A673 (cell line): ENCODE results near the gene ARID3B. TPM values are rescaled to one million over a fixed set of nuclear protein-coding genes. Genes with fewer than 3 reads are reported as not detected.

Experiments used
- BruUV-seq: library from RNA; stranded (reverse); fragments of 400-500 nt; replicated peaks from 2 replicates; lab custom pipeline; 2021; lab: Mats Ljungman, UMichigan
- CTCF ChIA-PET: fragments of 300-600 bp; sonication (Branson Sonifier 250); formaldehyde crosslinking; loops from one replicate; lab custom pipeline; 2022; ENCODE audit warnings: antibody characterized with exemption; lab: Charles Lee
- POLR2A ChIA-PET: fragments of 300-600 bp; sonication (Branson Sonifier 250); formaldehyde crosslinking; loops from one replicate; lab custom pipeline; 2022; ENCODE audit warnings: antibody characterized with exemption; ENCODE audit not compliant: low non-redundant PET; lab: Charles Lee
- DNase-seq: peaks from one replicate; pipeline ENCODE4 v3.0.0-alpha.2; 2015; ENCODE audit warnings: low spot score
- H3K27ac ChIP-seq: fragments of 200-600 bp; sonication (generic); 2 replicates; pipeline ENCODE4 v1.5.1; 2016; ENCODE audit warnings: mixed run types, low read depth, mild to moderate bottlenecking, mixed read lengths, antibody characterized with exemption, low read length; ENCODE audit not compliant: poor library complexity, severe bottlenecking
- H3K27me3 ChIP-seq: fragments of 200-600 bp; sonication (generic); replicated peaks from 2 replicates; pipeline ENCODE4 v1.6.1; 2017; ENCODE audit warnings: mixed run types, low read depth, mild to moderate bottlenecking, mixed read lengths, antibody characterized with exemption, low read length; ENCODE audit not compliant: insufficient read depth, poor library complexity
- H3K36me3 ChIP-seq: fragments of 200-600 bp; sonication (generic); 2 replicates; pipeline ENCODE4 v1.6.1; 2016; ENCODE audit warnings: mixed run types, mild to moderate bottlenecking, mixed read lengths, antibody characterized with exemption, low read length; ENCODE audit not compliant: insufficient read depth, poor library complexity, severe bottlenecking
- H3K4me1 ChIP-seq: fragments of 200-600 bp; sonication (generic); 2 replicates; pipeline ENCODE4 v1.6.1; 2017; ENCODE audit warnings: mixed run types, mild to moderate bottlenecking, mixed read lengths, antibody characterized with exemption, low read length; ENCODE audit not compliant: insufficient read depth, poor library complexity, severe bottlenecking
- H3K4me3 ChIP-seq: fragments of 200-600 bp; sonication (generic); 2 replicates; pipeline ENCODE4 v1.5.1; 2016; ENCODE audit warnings: low read depth, mixed run types, mild to moderate bottlenecking, mixed read lengths, low read length; ENCODE audit not compliant: poor library complexity, severe bottlenecking
- H3K9me3 ChIP-seq: fragments of 200-600 bp; sonication (generic); 2 replicates; pipeline ENCODE4 v1.6.1; 2016; ENCODE audit warnings: mixed run types, low read depth, mild to moderate bottlenecking, mixed read lengths, antibody characterized with exemption, low read length; ENCODE audit not compliant: poor library complexity, severe bottlenecking
- EZH2 ChIP-seq: fragments of 200-600 bp; sonication (generic); IDR thresholded peaks from 2 replicates; pipeline ENCODE4 v1.6.1; 2017; ENCODE audit warnings: borderline replicate concordance, low read depth, mild to moderate bottlenecking, mixed read lengths, antibody characterized with exemption, low read length; ENCODE audit not compliant: poor library complexity, severe bottlenecking
- intact Hi-C: fragments of 100-400 bp; cut with micrococcal nuclease; formaldehyde crosslinking; loops from one replicate; pipeline ENCODE4 v1.10.0; 2022; ENCODE audit not compliant: unreplicated experiment
- total RNA-seq: library from RNA; stranded (reverse); gene quantifications from 2 replicates; pipeline ENCODE4 v1.2.3, GENCODE V29; 2021
- TF ChIP-seq, protein P1 (sequence below): fragments of 300-800, 200-600 bp; sonication (generic); conservative IDR thresholded peaks from 2 replicates; pipeline ENCODE4 v1.5.1; 2017; ENCODE audit warnings: low read depth, mild to moderate bottlenecking, antibody characterized with exemption, low read length, moderate library complexity, mixed read lengths

The ARID3B gene
- total RNA-seq, 1 experiment from 2014 or later = 18.3 TPM

- H3K27me3 ChIP-seq = no peaks in the 10 kb centered on the region
- no peaks in the 10 kb centered on the region for H3K4me1 ChIP-seq
- intact Hi-C loops = no loop called here
- no peaks in the 10 kb centered on the region for H3K9me3 ChIP-seq
- peaks cover 9% of the 10 kb centered on the region for H3K36me3 ChIP-seq
- TF ChIP-seq, protein P1, sequence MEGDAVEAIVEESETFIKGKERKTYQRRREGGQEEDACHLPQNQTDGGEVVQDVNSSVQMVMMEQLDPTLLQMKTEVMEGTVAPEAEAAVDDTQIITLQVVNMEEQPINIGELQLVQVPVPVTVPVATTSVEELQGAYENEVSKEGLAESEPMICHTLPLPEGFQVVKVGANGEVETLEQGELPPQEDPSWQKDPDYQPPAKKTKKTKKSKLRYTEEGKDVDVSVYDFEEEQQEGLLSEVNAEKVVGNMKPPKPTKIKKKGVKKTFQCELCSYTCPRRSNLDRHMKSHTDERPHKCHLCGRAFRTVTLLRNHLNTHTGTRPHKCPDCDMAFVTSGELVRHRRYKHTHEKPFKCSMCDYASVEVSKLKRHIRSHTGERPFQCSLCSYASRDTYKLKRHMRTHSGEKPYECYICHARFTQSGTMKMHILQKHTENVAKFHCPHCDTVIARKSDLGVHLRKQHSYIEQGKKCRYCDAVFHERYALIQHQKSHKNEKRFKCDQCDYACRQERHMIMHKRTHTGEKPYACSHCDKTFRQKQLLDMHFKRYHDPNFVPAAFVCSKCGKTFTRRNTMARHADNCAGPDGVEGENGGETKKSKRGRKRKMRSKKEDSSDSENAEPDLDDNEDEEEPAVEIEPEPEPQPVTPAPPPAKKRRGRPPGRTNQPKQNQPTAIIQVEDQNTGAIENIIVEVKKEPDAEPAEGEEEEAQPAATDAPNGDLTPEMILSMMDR = no peak
- no peak for TF ChIP-seq EZH2
- H3K27ac ChIP-seq = no peak overlapping the region
- ChIA-PET POLR2A (no interaction called here), CTCF (interaction anchor here (0.6 kb wide), 1 partner anchor 66 kb away, joined by 6 read pairs; no protein-coding TSS in a partner anchor)
- BruUV-seq = no TSS peak
- no peak for DNase-seq
- H3K4me3 ChIP-seq = no peak overlapping the region
Measured at GRCh38 chr15:74555192-74555591, 14.2 kb downstream of the ARID3B start.

- intact Hi-C loops = no loop called here
- ChIA-PET CTCF (no interaction called here), POLR2A (no interaction called here)
- no peak for TF ChIP-seq EZH2
- TF ChIP-seq, protein P1 = no peak
- no peak for DNase-seq
- Histone ChIP-seq H3K4me1 (no peaks in the 10 kb centered on the region), H3K9me3 (no peaks in the 10 kb centered on the region), H3K27ac (no peak overlapping the region), H3K4me3 (no peak overlapping the region), H3K36me3 (no peaks in the 10 kb centered on the region), H3K27me3 (no peaks in the 10 kb centered on the region)
- BruUV-seq = no TSS peak
Measured at GRCh38 chr15:74558706-74559105, 17.7 kb downstream of the ARID3B start.

GRCh38 chr15:74563442-74563841 is 22.4 kb downstream of the ARID3B start:
- DNase-seq = no peak
- Histone ChIP-seq H3K27ac (no peak overlapping the region), H3K4me1 (no peaks in the 10 kb centered on the region), H3K4me3 (no peak overlapping the region), H3K27me3 (no peaks in the 10 kb centered on the region), H3K9me3 (no peaks in the 10 kb centered on the region), H3K36me3 (no peaks in the 10 kb centered on the region)
- intact Hi-C loops = no loop called here
- CTCF ChIA-PET = no interaction called here
- no TSS peak for BruUV-seq
- POLR2A ChIA-PET = no interaction called here
- no peak for TF ChIP-seq EZH2
- TF ChIP-seq, protein P1 = no peak
